Epithelial cell of prostate (primary cell): ENCODE results near the gene TRAF2.

Experiments used
- DNase-seq: peaks from one replicate; pipeline ENCODE4 v3.0.0-alpha.2; 2011; ENCODE audit warnings: low read depth, low spot score
- H3K27ac ChIP-seq: fragments of 450-650 bp; 2 replicates; pipeline ENCODE4 v1.5.1; 2017; ENCODE audit warnings: mild to moderate bottlenecking

TRAF2 gene

GRCh38 chr9:136970361-136970760, 84.0 kb downstream of the TRAF2 start:
- no peak for DNase-seq
- H3K27ac ChIP-seq, result no peak overlapping the region

GRCh38 chr9:136971746-136972145, 85.4 kb downstream of the TRAF2 start:
- DNase-seq, result no peak

GRCh38 chr9:136972335-136972734, 86.0 kb downstream of the TRAF2 start:
- no peak for DNase-seq
- H3K27ac ChIP-seq, result no peak overlapping the region

More at GRCh38 chr9:136971746-136972145, 85.4 kb downstream of the TRAF2 start:
- no peak overlapping the region for H3K27ac ChIP-seq

GRCh38 chr9:136972743-136973142, 86.4 kb downstream of the TRAF2 start:
- no peak overlapping the region for H3K27ac ChIP-seq
- no peak for DNase-seq

- DNase-seq, result no peak
- H3K27ac ChIP-seq, result no peak overlapping the region
Observed at GRCh38 chr9:136973618-136974617, 87.6 kb downstream of the TRAF2 start.

GRCh38 chr9:136974817-136975535, 88.7 kb downstream of the TRAF2 start:
- H3K27ac ChIP-seq, result no peak overlapping the region
- DNase-seq, result no peak

GRCh38 chr9:136975644-136976043, 89.3 kb downstream of the TRAF2 start:
- no peak overlapping the region for H3K27ac ChIP-seq
- no peak for DNase-seq
